GM11168 (cell line): Measurements from ENCODE around the gene ELL2.

Experiments
- in situ Hi-C: fragments of 300-500 bp; cut with MboI; formaldehyde crosslinking; loops from one replicate; pipeline ENCODE4 v1.12.0; 2022; ENCODE audit warnings: low sequenced_read_pairs; ENCODE audit not compliant: unreplicated experiment

The ELL2 gene

GRCh38 chr5:95868136-95868535 lies 93.5 kb downstream of the ELL2 start:
- in situ Hi-C loops = loop anchor here (25.0 kb wide), 1 partner anchor 294 kb away; no protein-coding TSS in a partner anchor

- in situ Hi-C loops = loop anchor here (25.0 kb wide), 1 partner anchor 296 kb away; no protein-coding TSS in a partner anchor
Measured at GRCh38 chr5:95866435-95867040, 95.1 kb downstream of the ELL2 start.

- in situ Hi-C loops = loop anchor here (5.0 to 25.0 kb wide), 2 partner anchors 297 to 462 kb away; no protein-coding TSS in a partner anchor
Measured at GRCh38 chr5:95864944-95865504, 96.6 kb downstream of the ELL2 start.

- in situ Hi-C loops = loop anchor here (5.0 to 25.0 kb wide), 2 partner anchors 298 to 463 kb away; no protein-coding TSS in a partner anchor
Measured at GRCh38 chr5:95864456-95864855, 97.2 kb downstream of the ELL2 start.

- in situ Hi-C loops = loop anchor here (5.0 to 25.0 kb wide), 2 partner anchors 299 to 464 kb away; no protein-coding TSS in a partner anchor
Measured at GRCh38 chr5:95863383-95863757, 98.3 kb downstream of the ELL2 start.

GRCh38 chr5:95862671-95863382 lies 98.8 kb downstream of the ELL2 start:
- in situ Hi-C loops = loop anchor here (5.0 to 25.0 kb wide), 2 partner anchors 299 to 464 kb away; no protein-coding TSS in a partner anchor

- in situ Hi-C loops = loop anchor here (5.0 to 25.0 kb wide), 2 partner anchors 300 to 465 kb away; no protein-coding TSS in a partner anchor
Measured at GRCh38 chr5:95861864-95862561, 99.6 kb downstream of the ELL2 start.

- in situ Hi-C loops = loop anchor here (5.0 to 25.0 kb wide), 2 partner anchors 301 to 466 kb away; no protein-coding TSS in a partner anchor
Measured at GRCh38 chr5:95861221-95861863, 100.3 kb downstream of the ELL2 start.

GRCh38 chr5:95859661-95860060 lies 102.0 kb downstream of the ELL2 start:
- in situ Hi-C loops = loop anchor here (5.0 to 25.0 kb wide), 4 partner anchors 303 to 745 kb away; no protein-coding TSS in a partner anchor

- in situ Hi-C loops = loop anchor here (10.0 to 25.0 kb wide), 3 partner anchors 303 to 746 kb away; no protein-coding TSS in a partner anchor
Measured at GRCh38 chr5:95858661-95859595, 102.7 kb downstream of the ELL2 start.

GRCh38 chr5:95858023-95858461 lies 103.6 kb downstream of the ELL2 start:
- in situ Hi-C loops = loop anchor here (10.0 to 25.0 kb wide), 3 partner anchors 304 to 747 kb away; no protein-coding TSS in a partner anchor

GRCh38 chr5:95857185-95857945 lies 104.3 kb downstream of the ELL2 start:
- in situ Hi-C loops = loop anchor here (10.0 to 25.0 kb wide), 3 partner anchors 305 to 747 kb away; no protein-coding TSS in a partner anchor

GRCh38 chr5:95856501-95856981 lies 105.1 kb downstream of the ELL2 start:
- in situ Hi-C loops = loop anchor here (10.0 to 25.0 kb wide), 3 partner anchors 306 to 748 kb away; no protein-coding TSS in a partner anchor

- in situ Hi-C loops = loop anchor here (10.0 to 25.0 kb wide), 3 partner anchors 309 to 751 kb away; no protein-coding TSS in a partner anchor
Measured at GRCh38 chr5:95853490-95853889, 108.2 kb downstream of the ELL2 start.

- in situ Hi-C loops = loop anchor here (10.0 to 25.0 kb wide), 3 partner anchors 310 to 752 kb away; no protein-coding TSS in a partner anchor
Measured at GRCh38 chr5:95852567-95852966, 109.1 kb downstream of the ELL2 start.

- in situ Hi-C loops = loop anchor here (10.0 to 25.0 kb wide), 3 partner anchors 311 to 754 kb away; no protein-coding TSS in a partner anchor
Measured at GRCh38 chr5:95851141-95851540, 110.5 kb downstream of the ELL2 start.

GRCh38 chr5:95850391-95850894 lies 111.2 kb downstream of the ELL2 start:
- in situ Hi-C loops = loop anchor here (10.0 to 25.0 kb wide), 3 partner anchors 312 to 754 kb away; no protein-coding TSS in a partner anchor
